Activated T-helper 2 cell treated with anti-CD3 and anti-CD28 coated beads, Interferon-gamma antibody, Interleukin-2, Interleukin-4, amounts not matched to agents 10 μg/mL and 5 μg/mL and 100 μg/mL, durations not matched to agents 14 hours and 24 hours and 36 hours (primary cell): ENCODE data around the gene RPL31. TPM values are rescaled to one million over a fixed set of nuclear protein-coding genes. Genes with fewer than 3 reads are reported as not detected.

Experiments
- DNase-seq: peaks from one replicate; pipeline ENCODE4 v3.0.0; 2021; ENCODE audit warnings: low spot score
- H3K27ac Mint-ChIP-seq: one replicate; pipeline ENCODE4 v1.8.0; 2021; ENCODE audit warnings: mixed read lengths
- H3K27me3 Mint-ChIP-seq: one replicate; pipeline ENCODE4 v1.8.0; 2021; ENCODE audit warnings: low read depth, mixed read lengths
- H3K36me3 Mint-ChIP-seq: one replicate; pipeline ENCODE4 v1.8.0; 2021; ENCODE audit warnings: low read depth, mixed read lengths
- H3K4me1 Mint-ChIP-seq: one replicate; pipeline ENCODE4 v1.8.0; 2021; ENCODE audit warnings: low read depth, mixed read lengths
- H3K4me3 Mint-ChIP-seq: one replicate; pipeline ENCODE4 v1.8.0; 2021; ENCODE audit warnings: low read depth, mild to moderate bottlenecking, moderate library complexity, mixed read lengths
- H3K9me3 Mint-ChIP-seq: one replicate; pipeline ENCODE4 v1.8.0; 2021; ENCODE audit warnings: mixed read lengths
- intact Hi-C: fragments of 100-400 bp; cut with micrococcal nuclease; formaldehyde crosslinking; loops from one replicate; pipeline ENCODE4 v1.15.1; 2023
- total RNA-seq: library from RNA; stranded (reverse); gene quantifications from 2 replicates; pipeline ENCODE4 v1.2.3, GENCODE V29; 2022

RPL31 gene
- total RNA-seq, 1 donor from 2014 or later: 1,243 TPM

DNA sequence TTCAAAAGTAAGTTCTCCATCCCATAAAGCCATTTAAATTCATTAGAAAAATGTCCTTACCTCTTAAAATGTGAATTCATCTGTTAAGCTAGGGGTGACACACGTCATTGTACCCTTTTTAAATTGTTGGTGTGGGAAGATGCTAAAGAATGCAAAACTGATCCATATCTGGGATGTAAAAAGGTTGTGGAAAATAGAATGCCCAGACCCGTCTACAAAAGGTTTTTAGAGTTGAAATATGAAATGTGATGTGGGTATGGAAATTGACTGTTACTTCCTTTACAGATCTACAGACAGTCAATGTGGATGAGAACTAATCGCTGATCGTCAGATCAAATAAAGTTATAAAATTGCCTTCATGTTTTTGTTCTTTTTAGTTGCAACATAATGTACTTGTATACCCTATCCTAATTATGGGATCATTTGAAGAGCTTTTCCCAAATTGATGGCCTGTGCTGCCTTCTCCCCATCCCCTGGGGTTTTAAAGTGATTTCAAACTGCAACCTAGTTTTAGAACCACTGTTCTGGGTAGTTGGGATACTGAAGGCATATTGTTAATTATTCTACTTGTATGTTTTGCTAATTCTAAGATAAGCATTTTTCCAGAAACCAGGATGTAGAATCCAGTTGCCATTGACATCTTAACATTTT lies 4.1 kb downstream of the RPL31 start:
- DNase-seq: no peak
- Mint-ChIP-seq H3K4me1 (peaks cover 44% of the 10 kb centered on the region), H3K27ac (peak overlapping the region; percentile 53), H3K36me3 (peaks cover 84% of the 10 kb centered on the region), H3K27me3 (no peaks in the 10 kb centered on the region), H3K4me3 (no peak overlapping the region), H3K9me3 (no peaks in the 10 kb centered on the region)
- intact Hi-C loops: no loop called here

DNA sequence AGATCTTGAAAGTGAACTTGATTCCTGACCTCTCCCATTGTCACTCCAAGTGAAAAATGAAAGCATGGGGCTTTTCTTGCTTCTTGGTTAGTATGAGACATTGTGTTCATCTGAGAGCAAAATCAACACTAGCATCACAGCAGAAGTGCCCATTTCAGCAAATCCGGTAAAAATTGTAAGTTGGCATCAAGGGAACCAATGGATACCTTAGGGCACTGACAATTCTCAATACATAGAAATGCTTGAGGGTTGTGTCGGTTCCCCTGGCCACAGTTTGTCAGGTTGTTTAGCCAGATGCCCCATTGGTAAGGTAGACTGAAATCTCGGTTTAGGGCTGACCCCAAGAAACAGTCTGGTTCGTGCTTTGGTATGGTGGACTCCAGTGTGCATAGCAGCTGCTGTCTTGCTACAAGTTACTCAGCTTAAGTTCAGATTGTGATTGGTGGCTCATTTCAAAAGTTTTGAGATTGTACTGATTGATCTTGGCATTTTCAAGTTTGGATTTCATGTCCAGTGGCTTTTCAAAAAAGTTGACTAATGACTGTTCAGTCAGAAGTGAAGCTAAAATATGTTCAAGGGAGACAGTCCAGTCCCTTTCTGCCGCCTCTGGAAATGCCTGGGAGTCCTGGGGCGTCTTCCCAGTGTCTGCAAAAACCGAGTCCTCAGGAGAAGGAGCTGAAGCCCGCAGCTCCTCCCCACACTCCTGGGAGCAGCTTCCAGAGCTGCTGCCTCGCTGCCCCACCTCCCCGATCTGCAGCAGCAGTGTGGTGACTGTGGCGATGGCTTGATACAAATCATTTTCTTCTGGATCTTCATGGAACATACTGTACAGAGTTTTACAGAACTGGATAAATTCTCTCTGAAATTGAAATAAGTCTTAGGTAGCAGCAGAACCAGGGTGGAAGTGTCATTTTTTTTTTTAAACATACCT lies 5.6 kb downstream of the RPL31 start:
- Mint-ChIP-seq H3K36me3 (peaks cover 93% of the 10 kb centered on the region), H3K4me3 (peak overlapping the region; percentile 38), H3K9me3 (no peaks in the 10 kb centered on the region), H3K27me3 (no peaks in the 10 kb centered on the region), H3K4me1 (peaks cover 49% of the 10 kb centered on the region), H3K27ac (peak overlapping the region; percentile 62)
- intact Hi-C loops: no loop called here
- no peak for DNase-seq

GRCh38 chr2:101011152-101011551 lies 9.1 kb downstream of the RPL31 start:
- no peak for DNase-seq
- peak overlapping the region; percentile 21 for H3K27ac Mint-ChIP-seq
- peaks cover 28% of the 10 kb centered on the region for H3K4me1 Mint-ChIP-seq
- no peaks in the 10 kb centered on the region for H3K27me3 Mint-ChIP-seq
- intact Hi-C loops: loop anchor here (5.0 kb wide), 2 partner anchors 241 to 376 kb away; partner anchors contain the start of genes CNOT11 and CREG2
- no peak overlapping the region for H3K4me3 Mint-ChIP-seq
- H3K36me3 Mint-ChIP-seq: peaks cover 90% of the 10 kb centered on the region
- no peaks in the 10 kb centered on the region for H3K9me3 Mint-ChIP-seq

GRCh38 chr2:101012054-101012705 lies 10.1 kb downstream of the RPL31 start:
- Mint-ChIP-seq H3K9me3 (no peaks in the 10 kb centered on the region), H3K27me3 (no peaks in the 10 kb centered on the region), H3K4me3 (no peak overlapping the region), H3K36me3 (peaks cover 81% of the 10 kb centered on the region), H3K4me1 (peaks cover 26% of the 10 kb centered on the region), H3K27ac (peak overlapping the region; percentile 77)
- intact Hi-C loops: loop anchor here (1.0 to 5.0 kb wide), 3 partner anchors 193 to 375 kb away; partner anchors contain the start of genes CNOT11 and CREG2
- no peak for DNase-seq

GRCh38 chr2:101012706-101013181 lies 10.7 kb downstream of the RPL31 start:
- H3K9me3 Mint-ChIP-seq: no peaks in the 10 kb centered on the region
- intact Hi-C loops: loop anchor here (1.0 to 5.0 kb wide), 3 partner anchors 193 to 375 kb away; partner anchors contain the start of genes CNOT11 and CREG2
- H3K4me3 Mint-ChIP-seq: no peak overlapping the region
- DNase-seq: no peak
- H3K27me3 Mint-ChIP-seq: no peaks in the 10 kb centered on the region
- H3K27ac Mint-ChIP-seq: peak overlapping the region; percentile 77
- H3K4me1 Mint-ChIP-seq: peaks cover 22% of the 10 kb centered on the region
- peaks cover 78% of the 10 kb centered on the region for H3K36me3 Mint-ChIP-seq

- H3K4me3 Mint-ChIP-seq: no peak overlapping the region
- H3K27ac Mint-ChIP-seq: no peak overlapping the region
- no peaks in the 10 kb centered on the region for H3K9me3 Mint-ChIP-seq
- H3K4me1 Mint-ChIP-seq: peaks cover 15% of the 10 kb centered on the region
- intact Hi-C loops: loop anchor here (5.0 kb wide), 2 partner anchors 238 to 373 kb away; partner anchors contain the start of genes CNOT11 and CREG2
- peaks cover 73% of the 10 kb centered on the region for H3K36me3 Mint-ChIP-seq
- H3K27me3 Mint-ChIP-seq: no peaks in the 10 kb centered on the region
- DNase-seq: no peak
Measured at GRCh38 chr2:101014264-101014857, 12.3 kb downstream of the RPL31 start.

DNA sequence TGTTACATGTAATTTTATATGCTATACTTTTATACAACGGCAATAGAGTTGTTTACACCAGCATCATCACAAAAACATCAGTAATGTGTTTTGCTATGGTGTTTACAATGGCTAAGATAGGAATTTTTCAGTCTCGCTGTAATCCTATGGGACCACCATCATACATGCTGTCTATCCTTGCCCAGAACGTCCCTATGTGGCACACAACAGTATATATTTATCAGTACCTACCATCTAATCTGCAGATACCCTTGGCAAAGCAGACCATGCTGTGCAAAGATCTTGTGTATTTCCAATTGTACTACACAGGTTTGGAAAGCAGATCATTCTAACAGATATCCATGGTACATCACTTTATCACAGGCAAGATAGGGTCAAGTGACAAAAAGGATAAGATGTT lies 15.3 kb downstream of the RPL31 start:
- intact Hi-C loops: no loop called here
- peaks cover 8% of the 10 kb centered on the region for H3K4me1 Mint-ChIP-seq

GRCh38 chr2:101018934-101019333 lies 16.8 kb downstream of the RPL31 start:
- Mint-ChIP-seq H3K9me3 (no peaks in the 10 kb centered on the region), H3K4me1 (no peaks in the 10 kb centered on the region), H3K4me3 (no peak overlapping the region), H3K36me3 (peaks cover 49% of the 10 kb centered on the region), H3K27me3 (no peaks in the 10 kb centered on the region), H3K27ac (no peak overlapping the region)
- DNase-seq: no peak
- intact Hi-C loops: no loop called here

More for the DNA sequence above, 15.3 kb downstream of the RPL31 start:
- no peaks in the 10 kb centered on the region for H3K9me3 Mint-ChIP-seq
- no peak for DNase-seq
- H3K27ac Mint-ChIP-seq: no peak overlapping the region
- peaks cover 64% of the 10 kb centered on the region for H3K36me3 Mint-ChIP-seq
- no peak overlapping the region for H3K4me3 Mint-ChIP-seq
- no peaks in the 10 kb centered on the region for H3K27me3 Mint-ChIP-seq

- Mint-ChIP-seq H3K4me1 (no peaks in the 10 kb centered on the region), H3K36me3 (peaks cover 28% of the 10 kb centered on the region), H3K27ac (no peak overlapping the region), H3K9me3 (no peaks in the 10 kb centered on the region), H3K4me3 (no peak overlapping the region), H3K27me3 (no peaks in the 10 kb centered on the region)
- intact Hi-C loops: no loop called here
- DNase-seq: no peak
Measured at GRCh38 chr2:101022221-101022620, 20.1 kb downstream of the RPL31 start.

DNA sequence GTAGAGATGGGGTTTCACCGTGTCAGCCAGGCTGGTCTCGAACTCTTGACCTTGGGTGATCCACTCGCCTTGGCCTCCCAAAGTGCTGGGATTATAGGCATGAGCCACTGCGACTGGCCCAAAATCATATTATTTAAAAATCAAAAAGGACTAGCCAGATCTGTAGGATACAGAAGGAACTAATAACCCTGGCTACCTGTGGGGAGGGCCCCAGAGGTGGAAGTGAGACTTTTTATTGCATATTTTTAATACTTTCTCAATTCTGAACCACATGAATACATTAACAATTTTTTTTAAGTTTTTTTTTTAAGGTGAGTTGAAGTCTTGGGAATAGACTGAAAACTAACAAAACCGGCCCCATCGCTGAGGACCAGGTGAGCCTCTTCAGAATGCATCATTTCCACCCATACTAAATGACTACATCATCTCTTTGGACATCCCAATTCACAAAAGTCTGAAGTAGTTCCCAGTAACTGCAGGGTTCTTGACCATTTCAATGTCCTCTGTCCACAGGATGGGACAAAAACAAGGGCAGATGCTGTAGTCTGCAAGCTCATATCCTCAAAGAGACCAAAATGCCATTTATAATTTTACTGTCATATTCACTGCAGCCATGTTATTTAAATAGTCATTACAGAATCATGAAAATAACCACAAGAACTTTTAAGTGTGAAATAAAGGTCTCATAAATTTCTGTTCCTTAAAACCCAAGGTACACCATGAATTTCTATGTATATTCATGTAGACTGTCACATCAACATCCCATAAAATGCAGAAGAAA lies 21.4 kb downstream of the RPL31 start:
- DNase-seq: no peak
- H3K27me3 Mint-ChIP-seq: no peaks in the 10 kb centered on the region
- H3K4me3 Mint-ChIP-seq: no peak overlapping the region
- no peaks in the 10 kb centered on the region for H3K9me3 Mint-ChIP-seq
- H3K36me3 Mint-ChIP-seq: peaks cover 23% of the 10 kb centered on the region
- no peaks in the 10 kb centered on the region for H3K4me1 Mint-ChIP-seq
- H3K27ac Mint-ChIP-seq: no peak overlapping the region
- intact Hi-C loops: no loop called here

DNA sequence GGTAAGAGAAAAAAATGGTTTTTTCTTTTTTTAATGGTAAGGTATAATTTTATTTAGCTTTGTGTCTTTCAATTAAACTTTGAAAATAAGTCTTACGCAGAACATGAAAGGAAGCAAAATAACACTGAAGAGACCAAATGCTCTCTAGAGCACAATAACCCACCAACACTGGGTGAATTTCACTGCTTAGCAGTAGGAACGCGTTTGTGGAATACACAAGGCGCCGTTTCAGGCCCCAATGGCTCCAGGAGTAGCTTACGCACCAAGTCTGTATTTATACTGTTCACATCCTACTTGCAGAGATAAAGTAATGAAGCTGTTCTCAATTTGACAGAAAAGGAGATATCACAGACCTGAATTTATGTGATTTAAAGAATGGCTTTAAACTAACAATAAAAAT lies 23.5 kb downstream of the RPL31 start:
- H3K27me3 Mint-ChIP-seq: no peaks in the 10 kb centered on the region
- H3K4me3 Mint-ChIP-seq: no peak overlapping the region
- no peaks in the 10 kb centered on the region for H3K9me3 Mint-ChIP-seq
- H3K36me3 Mint-ChIP-seq: peaks cover 12% of the 10 kb centered on the region
- no peak for DNase-seq
- H3K27ac Mint-ChIP-seq: no peak overlapping the region
- H3K4me1 Mint-ChIP-seq: no peaks in the 10 kb centered on the region
- intact Hi-C loops: no loop called here
